Fibroblast of villous mesenchyme (primary cell): ENCODE measurements around the gene BLM. TPM values are rescaled to one million over a fixed set of nuclear protein-coding genes. Genes with fewer than 3 reads are reported as not detected.

Experiments used
- DNase-seq: peaks from one replicate; pipeline ENCODE4 v3.0.0-alpha.2; 2010; ENCODE audit warnings: low read depth
- H3K4me3 ChIP-seq: 2 replicates; pipeline ENCODE4 v1.5.1; 2011; ENCODE audit warnings: low read depth, mild to moderate bottlenecking, low read length
- CTCF ChIP-seq: IDR thresholded peaks from 2 replicates; pipeline ENCODE4 v1.5.1; 2012; ENCODE audit warnings: low read depth, mild to moderate bottlenecking, low read length; ENCODE audit not compliant: insufficient read depth
- total RNA-seq: library from RNA; depleted of rRNA; stranded (reverse); fragments of >200 nt; gene quantifications from 2 replicates; pipeline ENCODE4 v1.2.3, GENCODE V29; 2012

BLM gene
- total RNA-seq, 1 donor, result 6.0 TPM

DNA sequence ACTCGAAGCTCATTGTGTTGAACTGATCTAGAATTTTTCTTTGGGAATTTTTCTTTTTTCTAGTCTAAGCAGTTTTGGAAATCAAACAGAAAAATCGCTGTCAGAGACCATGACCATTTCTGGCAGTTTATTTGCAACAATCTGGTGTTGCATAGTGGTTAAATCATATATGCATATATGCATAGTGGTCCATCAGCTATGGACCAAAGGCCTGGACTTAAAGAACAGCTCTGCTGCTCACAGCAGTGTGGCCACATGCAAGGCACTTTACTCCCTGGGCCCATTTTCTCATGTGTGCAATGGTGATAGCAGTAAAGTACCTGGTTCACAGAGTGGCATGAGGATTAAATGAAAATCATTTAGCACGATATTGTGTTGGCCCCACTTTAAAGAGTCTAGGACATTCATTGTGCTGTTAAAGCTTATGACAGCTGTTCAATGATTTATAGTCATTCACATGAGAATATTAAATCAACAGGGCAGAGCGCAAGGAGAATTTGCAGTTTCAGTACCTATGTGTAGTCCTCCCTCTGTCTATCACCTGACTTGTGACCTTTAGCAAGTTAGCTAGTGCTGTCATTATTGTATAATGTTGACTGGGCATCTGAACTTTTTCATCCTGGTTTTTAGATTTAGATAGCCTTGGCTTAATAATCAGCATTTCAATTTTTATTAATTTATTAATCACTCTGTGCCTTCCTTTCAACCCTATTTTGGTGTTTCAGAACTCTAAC, 46.4 kb downstream of the BLM start:
- no peak for TF ChIP-seq CTCF
- no peak overlapping the region for H3K4me3 ChIP-seq
- DNase-seq, result no peak

DNA sequence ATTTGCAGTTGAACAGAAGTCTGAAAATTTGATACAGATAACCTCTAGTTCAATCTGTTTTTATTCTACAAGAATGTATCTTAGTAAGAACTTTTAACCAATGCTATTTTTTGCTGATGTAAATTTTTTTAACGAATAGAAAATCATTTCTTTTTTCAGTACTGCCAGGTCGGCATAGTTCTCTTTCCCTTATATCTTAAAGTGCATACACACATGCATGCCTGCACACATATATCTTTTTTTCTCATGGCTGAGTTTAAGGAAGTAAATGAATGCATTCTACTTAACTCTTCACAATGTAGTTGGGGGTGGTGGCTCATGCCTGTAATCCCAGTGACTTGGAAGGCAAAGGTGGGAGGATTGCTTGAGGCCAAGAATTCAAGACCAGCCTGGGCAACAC, 48.4 kb downstream of the BLM start:
- TF ChIP-seq CTCF, result no peak
- no peak overlapping the region for H3K4me3 ChIP-seq
- DNase-seq, result no peak

DNA sequence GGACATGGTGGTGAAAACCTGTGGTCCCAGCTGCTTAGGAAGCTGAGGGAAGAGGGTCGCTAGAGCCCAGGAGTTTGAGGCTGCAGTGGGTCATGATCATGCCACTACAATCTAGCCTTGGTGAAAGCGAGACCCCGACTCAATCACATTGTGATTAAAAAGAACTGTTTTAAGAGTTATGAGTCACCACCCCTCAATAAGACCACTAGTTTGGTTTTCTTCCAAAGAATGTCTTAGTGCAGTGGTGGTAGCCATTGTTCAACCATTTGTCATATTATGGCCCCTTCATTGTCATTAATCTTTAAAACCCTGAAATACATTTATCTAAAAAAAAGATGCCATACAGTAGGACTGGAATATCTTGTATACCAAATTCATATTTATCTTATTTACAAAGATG, 48.8 kb downstream of the BLM start:
- DNase-seq, result no peak
- no peak overlapping the region for H3K4me3 ChIP-seq
- TF ChIP-seq CTCF, result no peak

GRCh38 chr15:90769375-90769774, 52.2 kb downstream of the BLM start:
- TF ChIP-seq CTCF, result no peak
- H3K4me3 ChIP-seq, result no peak overlapping the region
- DNase-seq, result no peak

DNA sequence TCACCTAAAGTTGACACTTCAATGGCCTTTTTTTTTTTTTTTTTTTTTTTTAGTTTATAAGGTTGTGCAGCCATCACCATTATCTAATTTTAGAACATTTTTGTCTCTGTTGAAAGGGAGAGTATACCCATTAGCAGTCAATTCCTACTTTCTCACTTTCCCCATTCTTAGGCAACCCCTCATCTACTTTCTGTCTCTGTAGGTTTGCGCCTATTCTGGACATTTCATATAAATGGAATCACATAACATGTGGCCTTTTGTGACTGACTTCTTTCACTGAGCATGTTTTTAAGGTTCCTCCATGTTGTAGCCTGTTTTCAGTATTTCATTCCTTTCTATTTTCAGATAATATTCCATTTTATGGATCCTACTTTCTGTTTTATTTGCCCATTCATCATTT, 56.3 kb downstream of the BLM start:
- no peak for TF ChIP-seq CTCF
- no peak overlapping the region for H3K4me3 ChIP-seq
- DNase-seq, result no peak

GRCh38 chr15:90774731-90775514, 57.8 kb downstream of the BLM start:
- DNase-seq, result peak; percentile 17
- TF ChIP-seq CTCF, result no peak
- no peak overlapping the region for H3K4me3 ChIP-seq
